Ovary (tissue), 3 donors: Measurements from ENCODE around the gene CEP120.

Experiments used
- EP300 ChIP-seq: sonication (generic); formaldehyde crosslinking; IDR thresholded peaks from one replicate; pipeline ENCODE4 v1.6.1; 2017; ENCODE audit warnings: antibody characterized with exemption
- POLR2A ChIP-seq: fragments of 450-650 bp; IDR thresholded peaks from one replicate; pipeline ENCODE4 v1.6.1; 2017; ENCODE audit warnings: antibody characterized with exemption, mild to moderate bottlenecking, moderate library complexity
- TF ChIP-seq, protein P1 (sequence below), 3 donors: fragments of 450-650 bp in 2 of 3; fragments of 200-600 bp in 1 of 3; IDR thresholded peaks; one replicate each; pipeline versions ENCODE4 v1.5.1 to v1.8.0; 2016 to 2022; ENCODE audit warnings: antibody characterized with exemption in 3 of 3, mild to moderate bottlenecking in 1 of 3
- donor health status: DM: no; HTN: no; CAD: no.

GRCh38 chr5:123433596-123433995, 10.4 kb upstream of the CEP120 start:
- TF ChIP-seq, protein P1, sequence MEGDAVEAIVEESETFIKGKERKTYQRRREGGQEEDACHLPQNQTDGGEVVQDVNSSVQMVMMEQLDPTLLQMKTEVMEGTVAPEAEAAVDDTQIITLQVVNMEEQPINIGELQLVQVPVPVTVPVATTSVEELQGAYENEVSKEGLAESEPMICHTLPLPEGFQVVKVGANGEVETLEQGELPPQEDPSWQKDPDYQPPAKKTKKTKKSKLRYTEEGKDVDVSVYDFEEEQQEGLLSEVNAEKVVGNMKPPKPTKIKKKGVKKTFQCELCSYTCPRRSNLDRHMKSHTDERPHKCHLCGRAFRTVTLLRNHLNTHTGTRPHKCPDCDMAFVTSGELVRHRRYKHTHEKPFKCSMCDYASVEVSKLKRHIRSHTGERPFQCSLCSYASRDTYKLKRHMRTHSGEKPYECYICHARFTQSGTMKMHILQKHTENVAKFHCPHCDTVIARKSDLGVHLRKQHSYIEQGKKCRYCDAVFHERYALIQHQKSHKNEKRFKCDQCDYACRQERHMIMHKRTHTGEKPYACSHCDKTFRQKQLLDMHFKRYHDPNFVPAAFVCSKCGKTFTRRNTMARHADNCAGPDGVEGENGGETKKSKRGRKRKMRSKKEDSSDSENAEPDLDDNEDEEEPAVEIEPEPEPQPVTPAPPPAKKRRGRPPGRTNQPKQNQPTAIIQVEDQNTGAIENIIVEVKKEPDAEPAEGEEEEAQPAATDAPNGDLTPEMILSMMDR (IDR thresholded peaks at IDR 0.05): no peak
- TF ChIP-seq POLR2A: no peak
- TF ChIP-seq EP300: no peak
